OCI-M1 (cell line): ENCODE data around the gene FBXL13.

Experiments used
- DNase-seq: peaks from one replicate; lab custom pipeline; 2025; lab: John Stamatoyannopoulos, UW

Gene FBXL13

GRCh38 chr7:102859084-102859798 is 215.4 kb downstream of the FBXL13 start:
- no peak for DNase-seq

GRCh38 chr7:102856036-102856435 is 218.6 kb downstream of the FBXL13 start:
- no peak for DNase-seq

GRCh38 chr7:102849538-102849937 is 225.1 kb downstream of the FBXL13 start:
- DNase-seq, result no peak

- no peak for DNase-seq
Observed at GRCh38 chr7:102849079-102849478, 225.5 kb downstream of the FBXL13 start.

GRCh38 chr7:102845346-102845745 is 229.2 kb downstream of the FBXL13 start:
- no peak for DNase-seq

GRCh38 chr7:102843850-102844249 is 230.7 kb downstream of the FBXL13 start:
- no peak for DNase-seq

- DNase-seq, result no peak
Observed at GRCh38 chr7:102842284-102842683, 232.3 kb downstream of the FBXL13 start.

- no peak for DNase-seq
Observed at GRCh38 chr7:102841290-102841689, 233.3 kb downstream of the FBXL13 start.

GRCh38 chr7:102840404-102840803 is 234.2 kb downstream of the FBXL13 start:
- DNase-seq, result no peak

- peak; percentile 22 for DNase-seq
Observed at GRCh38 chr7:102838572-102839101, 236.0 kb downstream of the FBXL13 start.

GRCh38 chr7:102837802-102838201 is 236.8 kb downstream of the FBXL13 start:
- no peak for DNase-seq

GRCh38 chr7:102836977-102837376 is 237.6 kb downstream of the FBXL13 start:
- no peak for DNase-seq

- no peak for DNase-seq
Observed at GRCh38 chr7:102836191-102836919, 238.2 kb downstream of the FBXL13 start.

- DNase-seq, result no peak
Observed at GRCh38 chr7:102834999-102835398, 239.6 kb downstream of the FBXL13 start.

- DNase-seq, result no peak
Observed at GRCh38 chr7:102834466-102834865, 240.1 kb downstream of the FBXL13 start.

GRCh38 chr7:102833343-102833742 is 241.3 kb downstream of the FBXL13 start:
- DNase-seq, result no peak

GRCh38 chr7:102832674-102833073 is 241.9 kb downstream of the FBXL13 start:
- no peak for DNase-seq

GRCh38 chr7:102830197-102830596 is 244.4 kb downstream of the FBXL13 start:
- no peak for DNase-seq

GRCh38 chr7:102829075-102829474 is 245.5 kb downstream of the FBXL13 start:
- no peak for DNase-seq

GRCh38 chr7:102828286-102828685 is 246.3 kb downstream of the FBXL13 start:
- DNase-seq, result no peak

GRCh38 chr7:102823390-102824119 is 251.0 kb downstream of the FBXL13 start:
- no peak for DNase-seq

- DNase-seq, result no peak
Observed at GRCh38 chr7:102821994-102822747, 252.4 kb downstream of the FBXL13 start.
